ENCODE data around the gene PEAK3.

Gene PEAK3

GRCh38 chr19:2282062-2282861 is at the start of gene PEAK3:
Gene PEAK3 (minus strand): TSS chr19:2282175. CDS start chr19:2280931, 1,244 bp downstream.
- no peak for DNase-seq (ENCODE audit: low read depth)

- no peak for DNase-seq (ENCODE audit: low read depth)
These were observed 48.8 kb upstream of the PEAK3 start for GRCh38 chr19:2330632-2331284.

DNA sequence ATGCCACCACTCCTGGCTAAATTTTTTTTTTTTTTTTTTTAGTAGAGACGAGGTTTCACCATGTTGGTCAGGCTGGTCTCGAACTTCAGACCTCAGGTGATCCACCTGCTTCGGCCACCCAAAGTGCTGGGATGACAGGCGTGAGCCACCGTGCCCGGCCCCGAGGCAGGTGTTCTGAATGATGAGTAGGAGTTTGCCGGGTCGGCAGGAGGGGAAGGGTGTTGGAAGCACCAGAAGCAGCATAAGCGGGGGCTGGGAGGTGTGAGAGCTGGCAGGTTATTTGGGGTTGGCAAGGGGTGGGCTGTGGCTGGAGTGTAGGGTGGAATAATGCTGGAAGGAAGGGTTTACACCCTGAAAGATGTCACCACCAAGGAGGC is 48.3 kb upstream of the PEAK3 start:
- no peak for DNase-seq (ENCODE audit: low read depth)

- DNase-seq (ENCODE audit: low read depth), result no peak
These were observed 47.5 kb upstream of the PEAK3 start for GRCh38 chr19:2329501-2329916.

- no peak for DNase-seq (ENCODE audit: low read depth)
These were observed 47.1 kb upstream of the PEAK3 start for GRCh38 chr19:2329149-2329478.

DNA sequence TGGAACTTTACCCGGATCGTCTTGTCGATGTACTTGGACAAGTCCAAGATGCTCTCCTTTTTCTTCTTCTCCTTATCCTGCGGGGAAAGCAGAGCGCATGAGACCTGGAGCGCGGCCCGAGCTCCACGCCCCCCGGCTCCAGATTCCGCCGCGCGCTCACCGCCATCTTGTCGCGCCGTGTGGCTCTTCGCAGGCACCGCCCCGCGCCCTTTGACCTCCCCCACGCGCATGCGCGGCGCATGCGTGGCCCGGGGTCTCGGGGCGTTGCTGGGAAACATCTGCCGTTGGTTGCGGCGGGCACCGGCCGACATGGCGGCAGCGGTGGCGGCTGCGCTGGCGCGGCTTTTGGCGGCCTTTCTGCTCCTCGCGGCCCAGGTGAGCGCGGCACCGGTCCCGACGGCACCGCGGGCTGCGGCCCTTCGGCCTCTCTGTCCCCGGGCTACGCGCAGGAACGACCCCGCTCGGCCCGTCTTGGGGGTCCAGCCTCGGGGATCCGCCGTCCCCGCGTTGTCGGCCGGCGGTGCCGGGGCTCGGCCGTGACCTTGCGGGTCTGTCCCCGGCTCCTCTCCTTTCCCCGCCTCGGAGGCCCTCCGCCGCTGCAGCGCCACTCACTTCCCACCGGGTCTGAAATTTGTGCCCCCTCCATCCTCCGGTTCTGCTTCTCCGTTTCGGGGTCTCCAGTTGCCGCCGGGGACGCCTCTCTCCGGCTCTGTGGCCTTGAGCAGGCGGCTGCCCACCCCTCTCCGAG is 46.6 kb upstream of the PEAK3 start, which contains the start of the genes LSM7 and SPPL2B:
Gene LSM7, minus strand, starts transcription at position 186 of the 748 bp plus-strand sequence. Its CDS starts 20 bp downstream, at position 166.
Gene SPPL2B, plus strand, starts transcription at position 284 of the 748 bp plus-strand sequence. Its CDS starts 26 bp downstream, at position 310.
- DNase-seq (ENCODE audit: low read depth), result peak; percentile 89

DNA sequence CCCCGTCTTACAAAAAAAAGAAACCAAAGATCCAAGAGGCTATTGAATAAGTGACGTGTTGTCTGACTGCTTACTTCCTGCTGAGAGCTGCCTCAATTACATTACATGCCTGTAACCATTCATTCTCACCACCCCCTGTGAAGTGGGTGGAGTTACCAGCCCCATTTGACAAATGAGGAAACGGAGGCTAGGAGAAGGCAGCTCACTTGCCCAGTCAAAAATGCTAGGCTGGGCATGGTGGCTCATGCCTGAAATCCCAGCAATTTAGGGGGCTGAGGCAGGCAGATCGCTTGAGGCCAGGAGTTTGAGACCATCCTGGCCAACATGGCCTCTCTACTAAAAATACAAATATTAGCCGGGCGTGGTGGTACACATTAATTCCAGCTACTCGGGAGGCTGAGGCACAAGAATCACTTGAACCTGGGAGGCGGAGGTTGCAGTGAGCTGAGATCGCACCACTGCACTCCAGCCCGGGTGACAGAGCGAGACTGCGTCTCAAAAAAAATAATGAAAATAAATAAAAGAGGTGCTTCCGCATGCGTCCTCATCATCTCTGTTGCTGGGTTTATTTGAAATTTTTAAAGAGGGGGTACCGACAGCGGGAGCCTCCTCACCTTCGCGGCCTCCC is 45.9 kb upstream of the PEAK3 start:
- DNase-seq (ENCODE audit: low read depth), result peak; percentile 25

- DNase-seq (ENCODE audit: low read depth), result no peak
These were observed 44.9 kb upstream of the PEAK3 start for GRCh38 chr19:2326699-2327360.

DNA sequence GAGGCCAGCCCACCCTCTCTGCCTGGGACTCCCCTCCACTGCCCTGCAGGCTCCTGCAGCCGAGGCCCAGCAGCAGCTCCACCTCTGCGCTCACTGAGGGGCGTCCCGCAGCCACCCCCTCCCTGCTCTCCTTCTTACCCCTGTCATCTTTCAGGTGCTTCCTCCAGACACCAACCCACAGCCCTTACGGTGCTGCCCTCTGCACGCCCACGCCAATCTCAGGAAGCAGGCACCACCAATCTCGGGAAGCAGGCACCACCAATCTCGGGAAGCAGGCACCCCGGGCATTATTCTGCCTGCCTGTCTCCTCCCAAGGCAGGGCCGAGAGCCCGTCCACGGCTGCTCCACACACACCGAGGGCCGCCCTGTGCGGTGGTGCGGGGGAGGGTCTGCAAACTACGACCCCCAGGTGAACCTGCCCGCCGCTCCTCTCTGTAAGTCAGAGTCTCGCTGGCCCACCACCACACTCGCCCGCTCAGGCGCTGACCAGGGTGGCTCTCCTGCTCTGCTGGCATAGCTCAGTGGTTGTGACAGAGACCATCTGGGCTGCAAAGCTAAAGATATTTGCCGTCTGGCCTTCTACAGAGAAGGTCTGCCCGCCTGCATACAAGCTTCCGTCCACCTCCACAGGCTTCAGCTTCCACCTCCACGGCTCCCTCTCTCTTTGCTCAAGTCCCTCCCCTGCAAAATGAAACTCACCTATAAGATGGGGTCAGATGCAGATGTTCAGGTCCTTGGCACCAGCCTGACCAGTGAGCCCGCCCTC is 43.5 kb upstream of the PEAK3 start:
- DNase-seq (ENCODE audit: low read depth), result no peak

- DNase-seq (ENCODE audit: low read depth), result no peak
These were observed 42.4 kb upstream of the PEAK3 start for GRCh38 chr19:2324220-2324948.

DNA sequence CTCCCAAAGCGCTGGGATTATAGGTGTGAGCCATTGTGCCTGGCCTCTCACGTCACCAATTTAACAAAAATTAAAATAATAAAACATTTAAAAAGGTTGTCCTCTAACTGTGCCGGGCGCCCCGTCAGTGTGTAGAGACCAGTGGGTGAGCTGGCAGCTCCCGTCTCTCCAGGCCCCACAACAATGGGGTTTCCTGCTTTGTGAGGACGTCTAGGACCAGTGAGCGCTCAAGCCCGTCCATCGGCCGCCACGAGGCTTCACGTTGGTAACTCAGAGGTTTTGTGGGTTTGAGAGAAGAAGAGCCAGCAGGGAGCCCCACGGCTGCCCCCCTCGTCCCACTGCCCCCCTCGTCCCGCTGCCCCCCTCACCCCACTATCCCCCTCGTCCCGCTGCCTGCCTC is 41.7 kb upstream of the PEAK3 start:
- DNase-seq (ENCODE audit: low read depth), result no peak

DNA sequence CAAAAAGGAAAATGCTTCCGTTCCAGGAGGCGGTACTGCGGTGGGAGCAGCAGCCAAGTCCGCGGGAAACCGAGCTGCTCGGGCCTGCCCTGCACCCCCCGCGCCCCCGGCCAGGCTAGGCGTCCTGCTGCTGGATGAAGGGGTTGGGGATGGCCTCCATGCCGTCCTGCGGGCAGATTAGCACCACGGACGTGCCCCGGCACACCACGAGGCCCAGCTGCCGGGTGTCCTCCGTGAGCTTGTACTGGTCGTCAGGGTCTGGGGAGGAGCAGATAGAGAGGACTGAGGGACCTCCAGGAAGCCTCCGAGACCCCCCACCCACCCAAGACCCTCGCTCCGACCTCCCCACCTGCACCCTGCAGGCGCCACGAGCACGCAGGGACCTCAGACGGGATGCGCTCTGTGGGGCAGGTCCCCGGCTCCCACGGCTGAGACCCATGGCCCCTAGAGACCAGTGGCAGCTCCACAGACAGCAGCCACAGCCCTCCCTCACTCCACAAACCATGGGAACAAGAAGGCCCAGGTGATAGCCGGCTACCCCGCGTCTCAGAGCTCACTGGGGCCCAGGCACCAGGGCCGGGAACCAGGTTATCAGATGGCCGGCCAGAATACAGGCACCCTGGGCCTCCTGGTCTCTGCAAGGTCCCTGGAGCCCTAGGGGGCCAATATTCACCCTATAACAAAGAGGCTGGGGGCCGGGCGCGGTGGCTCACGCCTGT is 39.7 kb upstream of the PEAK3 start:
- no peak for DNase-seq (ENCODE audit: low read depth)

GRCh38 chr19:2320939-2321338 is 39.0 kb upstream of the PEAK3 start:
- no peak for DNase-seq (ENCODE audit: low read depth)

DNA sequence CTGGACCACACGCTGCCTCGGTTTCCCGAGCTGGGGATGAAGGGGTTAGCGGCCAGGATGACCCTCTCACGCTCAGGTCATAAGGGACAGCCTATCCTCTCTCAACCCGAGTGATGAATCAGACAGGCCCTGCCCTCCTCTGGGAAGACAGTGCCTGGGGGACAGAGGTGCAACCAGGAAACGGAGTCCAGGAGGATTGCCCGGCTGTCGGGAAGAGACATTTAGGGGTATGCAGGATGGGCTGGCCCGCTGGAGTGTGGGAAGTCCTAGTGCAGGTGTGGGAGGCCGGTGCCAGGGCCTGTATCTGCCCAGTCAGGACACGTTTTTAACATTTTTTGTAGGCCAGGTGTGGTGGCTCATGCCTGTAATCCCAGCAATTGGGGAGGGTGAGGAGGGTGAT is 38.1 kb upstream of the PEAK3 start:
- no peak for DNase-seq (ENCODE audit: low read depth)

DNA sequence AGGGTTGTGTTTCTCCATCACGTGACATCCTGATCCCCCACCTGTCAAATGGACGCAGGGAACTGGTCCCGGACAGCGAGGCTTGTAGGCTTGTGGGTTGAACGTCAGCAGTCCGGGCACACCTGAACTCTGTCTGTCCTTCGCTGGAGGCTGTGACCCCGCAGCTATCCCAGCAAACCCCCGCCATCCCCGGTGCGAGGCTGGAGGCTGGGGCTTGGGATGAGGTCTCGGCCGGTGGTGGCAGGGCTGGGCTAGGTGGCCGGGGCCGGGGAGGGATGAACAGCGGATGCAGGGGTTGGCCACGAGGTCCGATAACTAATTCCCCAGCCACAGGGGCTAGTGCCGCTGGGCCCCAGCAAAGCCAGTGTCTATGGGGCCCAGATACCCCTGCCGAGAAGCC is 37.6 kb upstream of the PEAK3 start:
- DNase-seq (ENCODE audit: low read depth), result no peak

DNA sequence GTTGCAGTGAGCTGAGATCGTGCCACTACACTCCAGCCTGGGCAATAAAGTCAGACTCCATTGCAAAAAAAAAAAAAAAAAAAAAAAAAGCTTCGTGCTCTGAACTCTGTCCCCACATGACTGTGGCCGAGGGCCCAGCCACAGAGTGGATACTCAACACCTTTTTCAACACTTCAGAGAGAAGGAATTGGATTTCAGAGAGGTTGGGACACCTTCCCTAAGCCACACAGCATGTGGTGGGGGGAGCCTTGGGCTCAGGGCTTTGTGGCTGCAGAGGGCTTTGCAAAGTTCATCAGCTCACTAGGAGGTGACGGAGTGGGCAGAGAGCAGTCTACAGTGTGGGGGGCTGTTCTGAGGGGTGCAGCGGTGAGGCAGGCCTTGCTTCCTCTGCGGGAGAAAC is 36.9 kb upstream of the PEAK3 start:
- DNase-seq (ENCODE audit: low read depth), result no peak

GRCh38 chr19:2317756-2318155 is 35.8 kb upstream of the PEAK3 start:
- DNase-seq (ENCODE audit: low read depth), result no peak

DNA sequence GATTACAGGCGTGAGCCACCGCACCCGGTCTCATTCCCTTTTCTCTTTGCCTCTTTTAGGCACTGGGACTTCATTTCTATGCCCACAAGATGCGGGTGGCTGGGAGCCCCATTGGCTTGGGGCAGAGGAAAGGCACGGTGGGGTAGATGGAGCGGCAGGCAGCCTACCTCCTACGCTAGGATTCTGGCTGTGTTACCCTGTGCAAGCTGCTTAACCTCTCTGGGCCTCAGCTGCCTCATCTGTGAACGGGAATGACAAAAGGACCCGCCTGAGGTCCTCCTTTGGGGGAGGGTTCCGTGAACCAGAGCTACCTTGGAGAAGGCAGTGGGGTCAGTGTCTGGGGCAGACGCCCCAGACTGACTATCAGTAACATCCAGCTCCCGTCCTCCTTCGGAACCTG is 35.3 kb upstream of the PEAK3 start:
- no peak for DNase-seq (ENCODE audit: low read depth)

DNA sequence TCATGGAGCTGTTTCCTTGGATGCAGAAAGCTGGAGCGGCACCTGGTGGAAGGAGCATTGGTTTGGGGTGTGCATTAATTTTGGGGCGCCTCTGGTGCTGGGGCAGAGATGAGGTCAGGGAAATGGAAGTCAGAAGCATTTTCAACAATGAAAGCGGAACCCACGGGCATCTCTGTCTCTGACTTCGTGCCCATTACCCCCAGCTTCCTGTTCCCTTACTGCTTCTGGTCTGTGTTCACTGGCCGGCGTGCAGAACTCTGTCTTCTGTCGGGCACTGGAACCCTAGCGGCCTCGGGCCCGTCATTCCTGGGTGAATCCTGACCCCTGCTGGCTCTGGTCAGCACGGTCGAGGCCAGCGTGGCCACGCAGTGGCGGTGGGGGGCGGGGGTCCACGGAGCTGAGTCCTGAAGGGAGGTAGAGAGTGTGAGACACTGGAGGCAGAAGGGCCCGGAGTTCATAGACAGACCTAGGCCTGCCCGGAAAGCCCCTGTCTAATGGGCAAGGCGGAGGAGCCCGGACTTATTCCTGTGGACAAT is 33.9 kb upstream of the PEAK3 start:
- peak; percentile 13 for DNase-seq (ENCODE audit: low read depth)

Measured in stimulated activated CD8-positive, alpha-beta memory T cell treated with anti-CD3 and anti-CD28 coated beads, Interleukin-12 subunit alpha, Interleukin-12 subunit beta, amount 100 ng/mL, for 4 hours (primary cell).